Ovary (tissue), 9 donors: Measurements from ENCODE around the gene ZC3H7A. TPM values are rescaled to one million over a fixed set of nuclear protein-coding genes. Genes with fewer than 3 reads are reported as not detected.

ENCODE experiments used
- DNase-seq, 5 donors: peaks; one replicate each; pipeline ENCODE4 v3.0.0-alpha.2; 2019 to 2020
- H3K27ac ChIP-seq, 2 donors: fragments of 200-600 bp; one replicate each; pipeline versions ENCODE4 v1.5.1 to v1.8.0; 2019 to 2022
- H3K27me3 ChIP-seq: fragments of 200-600 bp; one replicate; pipeline ENCODE4 v1.8.0; 2022
- H3K36me3 ChIP-seq: fragments of 200-600 bp; sonication (generic); one replicate; pipeline ENCODE4 v1.5.1; 2019
- H3K4me1 ChIP-seq: one replicate; pipeline ENCODE4 v1.8.1; 2013; ENCODE audit warnings: mild to moderate bottlenecking, moderate library complexity; ENCODE audit not compliant: insufficient read depth
- H3K4me3 ChIP-seq: fragments of 200-600 bp; sonication (generic); one replicate; pipeline ENCODE4 v1.5.1; 2017
- H3K9me3 ChIP-seq, 2 donors: fragments of 200-600 bp in 1 of 2; sonication (generic) in 1 of 2; one replicate each; pipeline versions ENCODE4 v1.5.1 to v1.8.1; 2013 to 2019; ENCODE audit warnings: mild to moderate bottlenecking in 1 of 2, moderate library complexity in 1 of 2
- CTCF ChIP-seq, 3 donors: fragments of 450-650 bp in 2 of 3; fragments of 200-600 bp in 1 of 3; IDR thresholded peaks; one replicate each; pipeline versions ENCODE4 v1.5.1 to v1.8.0; 2016 to 2022; ENCODE audit warnings: antibody characterized with exemption in 3 of 3, mild to moderate bottlenecking in 1 of 3
- EP300 ChIP-seq: sonication (generic); formaldehyde crosslinking; IDR thresholded peaks from one replicate; pipeline ENCODE4 v1.6.1; 2017; ENCODE audit warnings: antibody characterized with exemption
- POLR2A ChIP-seq: fragments of 450-650 bp; IDR thresholded peaks from one replicate; pipeline ENCODE4 v1.6.1; 2017; ENCODE audit warnings: antibody characterized with exemption, mild to moderate bottlenecking, moderate library complexity
- WGBS, 3 donors: extraction: QIAGEN DNeasy Blood & Tissue Kit in 1 of 3; methylation state at CpG; one replicate each; pipeline versions ENCODE4 v1.1.5 to v1.1.7; 2013 to 2017; 5-methylcytosine and 5-hydroxymethylcytosine counted together
- intact Hi-C, 4 donors: fragments of 100-400 bp; cut with DNase I; formaldehyde crosslinking; loops; one replicate each; pipeline versions ENCODE4 v1.11.0 to v1.15.1; 2022 to 2023
- polyA plus RNA-seq, 2 donors: library from polyadenylated mRNA; stranded (reverse); fragments of 200-250 nt in 1 of 2; fragments of 350-450 nt in 1 of 2; fragmentation: Illumina TruSeq in 1 of 2; extraction: RNeasy Lipid Tissue Mini Kit (QIAGEN cat#74804) in 1 of 2; gene quantifications; one replicate each; pipeline ENCODE4 v1.2.3, GENCODE V29; 2013 to 2014
- total RNA-seq, 7 donors: library from RNA; depleted of rRNA in 2 of 7; stranded (reverse); fragments of >200 nt in 2 of 7; fragmentation: NEBNext Ultra II Directional in 3 of 7; extraction: Animal tissue kit (Norgen Biotek cat#: 25700) in 3 of 7; gene quantifications; one replicate each; pipeline versions ENCODE4 v1.1.0 to v1.2.4, GENCODE V29; 2016 to 2023
- donor health status: DM: no; HTN: no; CAD: no; lungs with moderate emphysema.
- donor health status: DM: no; HTN: no; CAD: no.
- donor health status: Bipolar disorder and iron deficiency.
- donor health status: DM: yes; HTN: yes; CAD: no.
- donor health status: DM: no; HTN: no; CAD: no.
- donor health status: DM: yes; HTN: yes; CAD: no.

The ZC3H7A gene
- total and polyA plus RNA-seq, 9 donors: 34.9 to 60.9 (median 50.7) TPM

- intact Hi-C loops: no loop called here
- TF ChIP-seq POLR2A (no peak), EP300 (no peak)
- no peak overlapping the region for H3K4me3 ChIP-seq
- no peak for DNase-seq
- peaks cover 7% of the 10 kb centered on the region for H3K4me1 ChIP-seq
- no peaks in the 10 kb centered on the region for H3K9me3 ChIP-seq
- H3K27ac ChIP-seq: peak overlapping the region in 1 of 2 donors; percentile 31
- no peaks in the 10 kb centered on the region for H3K27me3 ChIP-seq
- WGBS, 3 donors: 32 to 56% (median 38%) methylated on average over 9 of the region's 9 CpGs
- no peaks in the 10 kb centered on the region for H3K36me3 ChIP-seq
These were observed 37.8 kb downstream of the ZC3H7A start for GRCh38 chr16:11759163-11759834.

DNA sequence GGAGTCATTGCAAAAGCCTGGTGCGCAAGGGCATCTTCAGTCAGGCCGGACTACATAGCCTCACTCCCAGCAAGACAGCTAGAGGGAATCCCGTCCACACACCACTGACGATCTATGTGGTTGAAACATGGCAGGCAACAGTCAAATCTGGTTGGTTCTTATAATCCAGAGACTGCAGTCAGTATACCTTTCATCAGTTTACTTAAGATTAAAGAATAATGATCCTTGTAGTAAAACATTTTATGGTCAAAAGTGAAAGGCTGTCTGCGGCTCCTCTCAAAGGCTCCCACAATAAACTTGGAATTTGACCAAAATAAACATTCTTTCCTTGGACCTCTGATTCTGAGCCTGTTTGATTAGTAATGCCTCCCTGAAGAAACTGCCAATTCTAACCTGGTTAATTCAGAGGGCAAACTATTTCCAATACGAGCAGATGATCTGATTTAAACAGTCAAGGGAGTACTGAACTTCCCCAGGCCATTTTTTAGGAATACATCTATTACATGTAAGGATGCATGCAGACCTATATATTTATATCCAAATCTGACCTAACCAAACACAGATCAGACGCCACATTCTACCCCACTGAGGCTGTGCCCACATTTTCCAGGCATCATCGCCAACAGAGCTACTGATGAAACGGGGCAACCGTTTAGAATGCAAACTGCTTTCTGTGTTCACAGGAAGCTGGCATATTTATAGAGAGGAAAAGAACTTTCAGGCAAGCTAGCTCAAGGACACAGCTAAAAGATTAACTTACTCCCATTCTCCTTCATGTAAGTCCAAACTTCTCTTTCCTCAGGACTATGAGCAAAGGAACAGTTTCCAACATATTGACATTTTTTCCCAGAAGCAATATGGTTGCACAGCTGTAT is 39.1 kb downstream of the ZC3H7A start:
- H3K4me3 ChIP-seq: no peak overlapping the region
- TF ChIP-seq CTCF (IDR thresholded peaks at IDR 0.05) (no peak), POLR2A (no peak), EP300 (no peak)
- intact Hi-C loops: no loop called here
- peak overlapping the region in 1 of 2 donors; percentile 32 for H3K27ac ChIP-seq
- no peaks in the 10 kb centered on the region for H3K27me3 ChIP-seq
- H3K9me3 ChIP-seq: no peaks in the 10 kb centered on the region
- no peak for DNase-seq
- WGBS, 3 donors: 20 to 37% (median 25%) methylated on average over 10 of the region's 10 CpGs
- H3K4me1 ChIP-seq: peaks cover 7% of the 10 kb centered on the region
- no peaks in the 10 kb centered on the region for H3K36me3 ChIP-seq

DNA sequence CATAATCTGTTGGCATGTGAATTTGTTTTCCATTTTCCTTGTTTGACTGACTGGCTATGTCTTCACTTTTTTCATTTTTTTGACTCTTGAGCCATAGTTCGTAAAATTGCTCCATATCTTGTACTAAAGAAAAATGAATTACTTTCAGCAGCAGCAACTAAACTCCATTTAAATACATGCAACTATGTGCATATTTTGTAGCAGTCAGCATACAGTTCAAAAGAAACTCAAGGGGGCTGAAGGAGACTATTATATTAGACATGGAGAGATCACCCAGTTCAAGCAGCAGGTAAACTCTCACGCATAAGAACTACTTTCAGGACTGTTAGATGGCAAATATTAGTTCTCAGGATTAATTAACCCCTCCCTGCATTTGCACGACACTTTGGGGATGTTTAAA is 40.8 kb downstream of the ZC3H7A start:
- WGBS, 3 donors: 92 to 96% (median 96%) methylated on average over 3 of the region's 3 CpGs

DNA sequence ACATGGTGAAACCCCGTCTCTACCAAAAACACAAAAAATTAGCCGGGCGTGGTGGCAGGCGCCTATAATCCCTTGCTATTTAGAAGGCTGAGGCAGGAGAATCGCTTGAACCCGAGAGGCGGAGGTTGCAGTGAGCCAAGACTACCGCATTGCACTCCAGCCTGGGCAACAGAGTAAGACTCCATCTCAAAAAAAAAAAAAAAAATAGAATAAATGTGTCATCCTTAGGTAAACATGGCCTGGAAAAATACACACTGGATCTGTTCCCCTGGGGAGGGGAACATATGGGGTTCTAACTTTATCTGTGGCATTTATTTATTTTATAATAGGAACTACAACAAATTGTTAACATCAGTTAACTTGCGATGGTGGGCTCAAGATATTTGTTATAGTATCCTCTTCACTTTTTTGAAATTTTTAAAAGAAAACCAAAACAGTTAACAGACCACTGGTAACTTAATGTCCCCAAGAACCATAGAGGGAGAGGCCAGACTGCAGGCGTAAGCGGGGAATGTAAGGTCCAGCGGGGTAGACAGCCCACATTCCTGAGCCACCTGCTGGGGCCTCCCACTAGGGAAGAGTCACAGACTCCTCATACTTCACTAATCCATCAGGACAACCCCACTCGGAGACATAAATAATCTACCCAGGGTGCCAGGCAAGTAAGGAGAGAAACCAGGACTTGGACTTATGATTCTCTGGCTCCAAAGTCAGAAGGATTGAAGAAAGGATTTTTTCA is 41.9 kb downstream of the ZC3H7A start:
- no peaks in the 10 kb centered on the region for H3K9me3 ChIP-seq
- H3K4me3 ChIP-seq: no peak overlapping the region
- H3K27ac ChIP-seq: no peak overlapping the region
- intact Hi-C loops: no loop called here
- H3K36me3 ChIP-seq: no peaks in the 10 kb centered on the region
- no peak for TF ChIP-seq EP300
- TF ChIP-seq POLR2A: no peak
- TF ChIP-seq CTCF (IDR thresholded peaks at IDR 0.05): no peak
- no peak for DNase-seq
- WGBS, 3 donors: 91 to 95% (median 94%) methylated on average over 13 of the region's 13 CpGs
- peaks cover 7% of the 10 kb centered on the region for H3K4me1 ChIP-seq
- H3K27me3 ChIP-seq: no peaks in the 10 kb centered on the region

More for the DNA sequence above, 40.8 kb downstream of the ZC3H7A start:
- intact Hi-C loops: no loop called here
- no peak for DNase-seq
- H3K9me3 ChIP-seq: no peaks in the 10 kb centered on the region
- H3K4me1 ChIP-seq: peaks cover 7% of the 10 kb centered on the region
- TF ChIP-seq POLR2A (no peak), EP300 (no peak), CTCF (IDR thresholded peaks at IDR 0.05) (no peak)
- no peak overlapping the region for H3K27ac ChIP-seq
- no peaks in the 10 kb centered on the region for H3K27me3 ChIP-seq
- H3K36me3 ChIP-seq: no peaks in the 10 kb centered on the region
- H3K4me3 ChIP-seq: no peak overlapping the region
